Lower leg skin (tissue), 3 donors: ENCODE data around the gene XK.

Experiments used
- POLR2A ChIP-seq, 2 donors: fragments of 450-650 bp; IDR thresholded peaks; one replicate each; pipeline ENCODE4 v1.6.1; 2016 to 2017; ENCODE audit warnings: antibody characterized with exemption in 2 of 2, mild to moderate bottlenecking in 1 of 2, moderate library complexity in 1 of 2
- TF ChIP-seq, protein P1 (sequence below), 3 donors: fragments of 450-650 bp; IDR thresholded peaks; one replicate each; pipeline ENCODE4 v1.5.1; 2016; ENCODE audit warnings: antibody characterized with exemption in 3 of 3, mild to moderate bottlenecking in 3 of 3, moderate library complexity in 2 of 3

GRCh38 chrX:37754516-37754915 is 68.9 kb downstream of the XK start:
- TF ChIP-seq, protein P1, sequence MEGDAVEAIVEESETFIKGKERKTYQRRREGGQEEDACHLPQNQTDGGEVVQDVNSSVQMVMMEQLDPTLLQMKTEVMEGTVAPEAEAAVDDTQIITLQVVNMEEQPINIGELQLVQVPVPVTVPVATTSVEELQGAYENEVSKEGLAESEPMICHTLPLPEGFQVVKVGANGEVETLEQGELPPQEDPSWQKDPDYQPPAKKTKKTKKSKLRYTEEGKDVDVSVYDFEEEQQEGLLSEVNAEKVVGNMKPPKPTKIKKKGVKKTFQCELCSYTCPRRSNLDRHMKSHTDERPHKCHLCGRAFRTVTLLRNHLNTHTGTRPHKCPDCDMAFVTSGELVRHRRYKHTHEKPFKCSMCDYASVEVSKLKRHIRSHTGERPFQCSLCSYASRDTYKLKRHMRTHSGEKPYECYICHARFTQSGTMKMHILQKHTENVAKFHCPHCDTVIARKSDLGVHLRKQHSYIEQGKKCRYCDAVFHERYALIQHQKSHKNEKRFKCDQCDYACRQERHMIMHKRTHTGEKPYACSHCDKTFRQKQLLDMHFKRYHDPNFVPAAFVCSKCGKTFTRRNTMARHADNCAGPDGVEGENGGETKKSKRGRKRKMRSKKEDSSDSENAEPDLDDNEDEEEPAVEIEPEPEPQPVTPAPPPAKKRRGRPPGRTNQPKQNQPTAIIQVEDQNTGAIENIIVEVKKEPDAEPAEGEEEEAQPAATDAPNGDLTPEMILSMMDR (IDR thresholded peaks at IDR 0.05), result no peak
- no peak for TF ChIP-seq POLR2A (IDR thresholded peaks at IDR 0.05)
